NCI-H82 treated with DMSO at 0.1 percent for 48 hours (cell line): ENCODE results near the gene HCN3.
A peak's percentile ranks its signal among the peaks of the same experiment; 100 is the strongest.
"Not testable (repeated sequence)": the region's sequence is repeated elsewhere in the genome, so short reads cannot be mapped to it uniquely, and the experiment has no call there.

Source experiments
- DNase-seq: peaks from one replicate; lab custom pipeline; 2025; ENCODE audit not compliant: unreplicated experiment; lab: John Stamatoyannopoulos, UW

HCN3 gene

GRCh38 chr1:155277070-155277901, at the start of gene HCN3:
HCN3 (plus strand) TSS chr1:155277463; CDS start chr1:155277591, 128 bp downstream.
- DNase-seq = peak; percentile 98

DNA sequence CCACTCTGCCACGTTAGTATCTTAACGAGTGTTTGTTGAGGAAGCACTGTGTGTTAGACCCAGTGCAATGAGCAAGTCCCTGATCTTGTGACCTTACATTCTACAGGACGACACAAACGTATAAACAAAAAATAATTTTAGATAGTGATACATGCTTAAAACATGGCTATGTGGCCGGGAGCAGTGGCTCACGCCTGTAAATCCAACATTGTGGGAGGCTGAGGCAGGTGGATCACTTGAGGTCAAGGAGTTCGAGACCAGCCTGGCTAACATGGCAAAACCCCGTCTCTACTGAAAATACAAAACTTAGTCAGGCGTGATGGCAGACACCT, 49.2 kb upstream of the HCN3 start:
- no peak for DNase-seq

- DNase-seq = not testable (repeated sequence)
Observed at GRCh38 chr1:155231302-155231701, 46.0 kb upstream of the HCN3 start.

DNA sequence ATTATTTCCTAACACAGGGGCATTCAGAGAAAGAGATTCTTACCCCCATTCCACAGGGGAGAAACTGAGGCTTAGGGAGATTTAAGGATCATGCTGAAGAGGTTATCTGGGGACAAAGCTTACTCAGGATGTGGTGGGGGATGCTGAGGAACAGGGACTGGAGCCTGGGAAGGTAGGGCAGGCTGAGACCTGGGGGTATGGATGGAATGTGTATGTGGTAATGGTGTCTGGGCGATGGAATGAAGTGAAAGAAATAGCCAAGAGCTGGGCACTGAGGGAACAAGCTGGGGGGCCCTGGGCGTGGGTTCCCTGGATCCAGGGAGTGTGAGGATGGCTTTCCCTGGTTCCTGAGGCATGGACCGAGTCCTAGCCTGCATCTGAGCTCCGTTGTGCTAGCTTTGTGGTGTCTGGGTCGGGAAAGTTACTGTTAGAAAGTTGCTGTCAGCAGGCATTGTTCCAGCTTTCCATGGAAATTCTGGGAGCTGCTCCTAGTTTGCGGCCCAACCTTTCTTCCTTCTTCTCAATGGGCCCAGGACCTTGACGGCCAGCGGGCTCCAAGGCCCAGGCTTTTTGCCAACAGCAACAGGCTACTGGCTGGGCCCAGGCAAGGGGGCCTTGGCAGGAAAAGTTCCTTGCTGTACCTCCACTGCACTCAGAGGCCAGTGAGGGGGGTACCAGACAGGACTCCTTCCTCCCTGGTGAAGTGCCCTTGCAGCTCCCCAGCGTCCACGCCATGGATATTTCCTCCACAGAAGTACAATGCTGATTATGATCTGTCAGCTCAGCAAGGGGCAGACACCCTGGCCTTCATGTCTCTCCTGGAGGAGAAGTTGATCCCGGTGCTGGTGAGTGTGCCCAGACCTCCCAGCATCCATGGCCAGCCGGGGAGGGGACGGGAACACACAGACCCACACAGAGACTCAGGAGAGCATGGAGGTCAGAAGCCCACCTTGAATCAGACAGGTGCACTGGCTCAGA, 45.0 kb upstream of the HCN3 start:
- DNase-seq = not testable (repeated sequence)

DNA sequence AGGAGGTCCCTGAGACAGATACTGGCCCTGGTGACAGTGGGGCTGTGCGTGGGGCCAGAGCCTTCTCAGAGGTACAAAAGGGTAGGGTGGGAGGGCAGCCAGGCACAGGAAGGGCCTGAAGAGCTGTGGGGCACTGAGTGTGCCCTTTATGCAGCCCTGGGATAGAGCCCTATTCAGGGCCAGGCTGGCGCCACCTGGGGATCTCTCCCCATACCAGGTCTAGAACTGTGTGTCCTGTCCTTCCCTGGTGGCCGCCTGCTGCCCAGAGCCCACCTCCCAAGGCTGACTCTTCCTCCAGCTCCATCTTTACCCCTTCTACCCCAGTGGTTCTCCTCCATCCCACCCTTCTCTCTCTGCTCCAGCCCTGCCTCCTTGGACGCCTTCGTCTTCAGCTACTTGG, 43.8 kb upstream of the HCN3 start:
- not testable (repeated sequence) for DNase-seq

DNA sequence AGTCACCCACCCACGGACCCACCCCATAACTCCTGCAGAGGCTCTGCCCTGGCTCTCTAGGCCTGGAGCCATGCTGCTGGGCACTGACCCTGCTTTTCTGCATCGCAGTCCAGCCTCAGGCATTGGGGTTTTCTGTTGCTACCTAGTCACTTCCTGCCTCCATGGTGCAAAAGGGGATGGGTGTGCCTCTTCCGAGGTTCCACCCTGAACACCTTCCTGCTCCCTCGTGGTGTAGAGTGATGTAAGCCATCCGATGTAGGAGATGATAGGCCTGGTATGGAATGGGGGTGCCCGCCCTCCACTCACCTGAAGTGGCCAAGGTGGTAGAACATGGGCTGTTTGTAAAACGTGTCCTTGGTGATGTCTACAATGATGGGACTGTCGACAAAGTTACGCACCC, 41.9 kb upstream of the HCN3 start:
- not testable (repeated sequence) for DNase-seq

DNA sequence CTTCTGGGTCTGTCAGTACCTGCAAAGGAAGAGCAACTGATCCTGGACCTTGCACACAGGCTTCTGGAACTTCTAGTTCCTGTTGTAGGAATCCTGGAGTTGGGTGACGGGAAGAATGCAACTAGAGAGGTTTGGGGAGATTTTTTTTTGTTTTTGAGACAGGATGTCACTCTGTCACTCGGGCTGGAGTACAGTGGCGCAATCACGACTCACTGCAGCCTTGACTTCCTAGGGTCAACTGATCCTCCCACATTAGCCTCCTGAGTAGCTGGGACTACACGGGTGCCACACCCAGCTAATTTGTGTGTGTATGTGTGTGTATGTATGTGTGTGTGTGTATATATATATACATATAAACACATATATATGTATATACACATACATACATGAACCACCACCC, 40.8 kb upstream of the HCN3 start:
- DNase-seq = no peak

GRCh38 chr1:155241069-155241679, 36.1 kb upstream of the HCN3 start:
- peak; percentile 71 for DNase-seq

DNA sequence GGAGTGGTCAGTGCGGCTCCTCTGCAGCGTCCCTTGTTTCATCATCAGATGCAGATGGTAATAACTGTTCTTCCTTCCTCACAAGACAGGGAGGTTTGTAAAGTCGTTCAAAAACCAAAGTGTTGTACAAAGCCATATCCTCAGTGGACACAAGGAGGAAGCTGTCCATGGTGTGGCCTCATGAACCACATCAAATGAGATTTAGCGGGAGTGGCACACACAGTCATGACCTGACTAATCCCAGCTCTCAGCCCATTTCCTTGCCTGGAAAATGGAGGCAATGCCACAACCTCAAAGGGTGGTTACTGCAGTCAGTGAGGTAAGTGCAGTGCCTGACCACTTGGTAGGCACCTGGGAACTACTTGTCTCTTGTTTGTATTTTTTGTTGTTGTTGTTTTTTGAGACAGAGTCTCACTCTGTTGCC, 35.4 kb upstream of the HCN3 start:
- DNase-seq = no peak

GRCh38 chr1:155242805-155243358, 34.4 kb upstream of the HCN3 start:
- DNase-seq = no peak

DNA sequence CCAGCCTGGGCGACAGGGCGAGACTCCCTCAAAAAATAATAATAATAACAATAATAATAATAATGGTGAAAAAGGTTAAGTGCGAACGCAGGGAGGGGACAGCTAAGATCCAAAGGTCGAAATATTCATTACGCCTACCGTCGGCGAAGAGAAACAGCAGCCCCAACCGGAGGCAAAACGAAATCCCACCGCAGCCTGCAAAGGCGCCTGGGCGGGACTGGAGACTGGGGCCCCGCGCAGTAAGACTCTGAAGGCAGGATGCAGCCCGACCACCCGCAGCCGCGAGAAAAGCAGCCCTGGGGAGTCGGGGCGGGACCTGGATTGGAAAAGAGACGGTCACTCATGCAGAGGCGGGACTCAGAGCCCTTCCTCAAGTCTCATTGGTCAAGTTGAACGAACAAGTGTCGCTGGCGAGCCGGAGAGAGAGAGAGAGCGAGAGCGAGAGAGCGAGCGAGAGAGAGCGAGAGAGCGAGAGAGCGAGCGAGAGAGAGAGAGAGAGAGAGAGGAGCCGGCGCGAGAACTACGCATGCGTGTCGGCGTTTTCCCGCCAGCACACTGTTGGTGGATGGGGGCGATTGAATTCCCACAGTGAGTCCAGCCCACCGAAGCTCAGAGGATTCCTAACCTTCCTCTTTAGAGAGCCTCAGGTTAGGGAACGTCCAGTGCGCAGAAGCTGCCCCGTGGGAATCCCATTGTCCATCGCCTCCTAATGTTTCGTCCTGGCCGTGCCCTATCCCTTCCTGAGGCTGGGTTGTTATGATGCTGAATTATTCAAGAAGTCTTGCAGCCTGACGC, 32.7 kb upstream of the HCN3 start:
- DNase-seq = peak; percentile 98

DNA sequence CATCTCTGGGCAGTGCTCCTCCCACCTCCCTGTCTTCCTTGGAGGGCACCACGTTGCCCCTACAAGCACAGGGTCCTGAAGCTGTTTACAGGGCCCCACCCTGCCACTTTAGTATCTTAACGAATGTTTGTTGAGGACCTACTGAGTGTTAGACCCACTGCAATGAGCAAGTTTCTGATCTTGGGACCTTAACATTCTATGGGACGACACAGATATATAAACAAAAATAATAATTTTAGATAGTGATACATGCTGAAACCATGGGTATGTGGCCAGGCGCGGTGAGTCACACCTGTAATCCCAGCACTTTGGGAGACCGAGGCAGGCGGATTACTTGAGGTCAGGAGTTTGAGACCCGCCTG, 32.1 kb upstream of the HCN3 start:
- no peak for DNase-seq

DNA sequence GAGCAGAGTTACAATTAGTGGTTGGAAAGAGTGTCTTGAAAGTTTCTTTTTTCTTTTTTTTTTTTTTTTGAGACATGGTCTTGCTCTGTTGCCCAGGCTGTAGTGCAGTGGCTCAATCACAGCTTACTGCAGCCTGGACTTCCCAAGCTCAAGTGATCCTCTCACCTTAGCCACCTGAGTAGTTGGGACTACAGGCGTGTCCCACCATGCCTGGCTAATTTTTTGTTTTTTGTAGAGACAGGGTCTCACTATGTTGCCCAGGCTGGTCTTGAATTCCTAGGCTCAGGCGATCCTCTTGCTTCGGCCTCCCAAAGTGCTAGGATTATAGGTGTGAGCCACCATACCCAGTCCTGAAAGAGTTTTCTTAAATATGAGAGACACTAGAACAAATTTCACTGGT, 30.5 kb upstream of the HCN3 start:
- DNase-seq = not testable (repeated sequence)

DNA sequence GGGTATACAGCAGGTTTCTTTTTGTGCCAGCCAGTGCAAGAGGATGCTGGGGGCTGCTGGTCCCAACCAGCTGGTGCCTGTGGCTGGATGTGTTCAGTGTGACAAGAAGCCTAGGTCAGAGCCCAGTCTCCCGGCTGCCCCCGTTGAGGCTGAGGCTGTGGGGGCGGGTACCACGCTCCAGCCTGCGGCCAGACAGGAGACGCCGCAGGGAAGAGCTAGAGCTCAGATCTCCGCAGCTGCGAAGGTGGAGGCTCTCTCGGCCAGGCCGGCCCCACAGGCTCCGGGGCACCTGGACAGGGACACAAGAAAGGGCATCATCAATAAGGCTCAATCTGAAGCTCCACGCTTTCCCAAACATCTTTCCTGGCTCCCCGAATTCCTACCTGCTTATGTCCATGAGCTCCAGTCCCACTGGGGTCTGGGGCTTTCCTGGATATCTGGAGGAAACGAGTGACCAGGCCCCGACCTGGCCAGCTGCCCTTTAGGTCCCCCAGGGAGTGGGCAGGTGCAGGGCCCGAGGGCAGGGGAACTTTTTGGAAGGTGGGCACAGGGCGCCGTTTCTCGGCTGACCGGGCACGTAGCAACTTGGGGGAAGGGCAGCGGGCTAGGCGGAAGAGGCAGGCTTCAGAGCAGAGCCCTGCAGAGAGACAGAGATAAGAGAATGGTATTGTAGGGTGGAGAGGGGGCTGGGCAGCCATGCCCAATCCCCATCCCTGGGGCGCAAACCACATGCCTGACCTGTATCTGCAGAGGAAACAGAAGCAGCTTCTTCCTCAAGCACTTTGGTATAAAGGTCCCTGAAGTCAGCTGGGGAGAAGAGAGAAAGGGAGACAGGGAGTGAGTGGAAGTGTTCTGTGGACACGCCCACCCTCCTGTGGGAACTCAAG, 29.4 kb upstream of the HCN3 start:
- DNase-seq = no peak

GRCh38 chr1:155250246-155250632, 27.0 kb upstream of the HCN3 start:
- no peak for DNase-seq

GRCh38 chr1:155250633-155251449, 26.4 kb upstream of the HCN3 start:
- peak; percentile 91 for DNase-seq

GRCh38 chr1:155251566-155251965, 25.7 kb upstream of the HCN3 start:
- no peak for DNase-seq

- DNase-seq = no peak
Observed at GRCh38 chr1:155253208-155253607, 24.1 kb upstream of the HCN3 start.

DNA sequence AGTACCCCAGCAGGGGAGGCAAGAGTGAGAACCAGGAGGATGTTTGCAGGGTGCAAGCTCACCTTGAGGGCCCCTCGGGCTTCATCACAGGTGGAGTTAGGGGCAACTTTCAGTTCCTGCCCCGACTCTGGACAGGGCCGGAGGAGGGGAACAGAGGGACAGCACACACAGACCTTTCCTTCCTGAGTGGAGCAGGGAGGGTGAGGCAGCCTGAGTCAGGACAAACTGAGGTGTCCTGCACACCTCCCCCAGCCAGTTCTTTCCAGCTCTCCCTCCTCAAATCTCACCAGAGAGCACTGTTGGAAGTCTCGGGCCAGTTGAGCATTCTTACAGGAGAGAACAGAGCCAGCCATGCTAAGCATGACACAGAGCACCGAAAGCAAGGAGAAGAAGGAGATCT, 23.5 kb upstream of the HCN3 start:
- DNase-seq = no peak
